ENCODE data around the gene C21orf91.

DNA sequence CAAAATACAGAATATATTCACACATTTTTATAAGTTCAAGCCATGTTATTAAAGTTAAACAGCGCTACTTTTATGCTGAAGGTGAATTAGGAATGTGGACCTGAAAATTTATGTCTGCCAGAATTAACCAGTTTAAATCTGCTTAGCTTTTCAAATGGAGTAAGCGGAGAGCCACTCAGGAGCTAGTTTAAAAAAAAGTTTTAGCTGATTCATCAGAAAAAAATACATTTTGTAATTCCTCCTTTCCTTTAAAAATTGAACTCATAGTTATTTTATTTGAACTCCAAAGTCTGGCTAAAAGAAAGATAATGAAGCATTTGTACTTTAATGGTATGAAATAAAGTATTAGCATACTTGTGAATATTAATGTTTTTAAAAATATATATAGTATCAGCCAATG is 21.2 kb downstream of the C21orf91 start:
- TF ChIP-seq, protein P1, sequence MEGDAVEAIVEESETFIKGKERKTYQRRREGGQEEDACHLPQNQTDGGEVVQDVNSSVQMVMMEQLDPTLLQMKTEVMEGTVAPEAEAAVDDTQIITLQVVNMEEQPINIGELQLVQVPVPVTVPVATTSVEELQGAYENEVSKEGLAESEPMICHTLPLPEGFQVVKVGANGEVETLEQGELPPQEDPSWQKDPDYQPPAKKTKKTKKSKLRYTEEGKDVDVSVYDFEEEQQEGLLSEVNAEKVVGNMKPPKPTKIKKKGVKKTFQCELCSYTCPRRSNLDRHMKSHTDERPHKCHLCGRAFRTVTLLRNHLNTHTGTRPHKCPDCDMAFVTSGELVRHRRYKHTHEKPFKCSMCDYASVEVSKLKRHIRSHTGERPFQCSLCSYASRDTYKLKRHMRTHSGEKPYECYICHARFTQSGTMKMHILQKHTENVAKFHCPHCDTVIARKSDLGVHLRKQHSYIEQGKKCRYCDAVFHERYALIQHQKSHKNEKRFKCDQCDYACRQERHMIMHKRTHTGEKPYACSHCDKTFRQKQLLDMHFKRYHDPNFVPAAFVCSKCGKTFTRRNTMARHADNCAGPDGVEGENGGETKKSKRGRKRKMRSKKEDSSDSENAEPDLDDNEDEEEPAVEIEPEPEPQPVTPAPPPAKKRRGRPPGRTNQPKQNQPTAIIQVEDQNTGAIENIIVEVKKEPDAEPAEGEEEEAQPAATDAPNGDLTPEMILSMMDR (conservative IDR thresholded peaks at IDR 0.05 in 1 of 2, IDR thresholded peaks at IDR 0.05 in 1 of 2; ENCODE audit: extremely low read depth in 1 of 2, insufficient read depth in 1 of 2, low read depth in 1 of 2, low read length in 2 of 2): no peak
- no peak for TF ChIP-seq EZH2 (IDR thresholded peaks at IDR 0.05; ENCODE audit: borderline replicate concordance, low read length)
